Neural crest cell (in vitro differentiated cells): ENCODE measurements around the gene IFITM2. TPM values are rescaled to one million over a fixed set of nuclear protein-coding genes. Genes with fewer than 3 reads are reported as not detected.

Experiments used
- DNase-seq: peaks from one replicate; pipeline ENCODE4 v3.0.0; 2021; ENCODE audit warnings: low read depth, mixed read lengths, low spot score
- H3K27ac Mint-ChIP-seq: one replicate; pipeline ENCODE4 v1.8.0; 2021; ENCODE audit warnings: mild to moderate bottlenecking, mixed read lengths; ENCODE audit not compliant: unreplicated experiment
- H3K27me3 Mint-ChIP-seq: 2 replicates; pipeline ENCODE4 v1.8.0; 2021; ENCODE audit warnings: low read depth, mild to moderate bottlenecking, mixed read lengths
- H3K36me3 Mint-ChIP-seq: 2 replicates; pipeline ENCODE4 v1.8.0; 2021; ENCODE audit warnings: low read depth, mild to moderate bottlenecking, mixed read lengths
- H3K4me1 Mint-ChIP-seq: 2 replicates; pipeline ENCODE4 v1.8.0; 2021; ENCODE audit warnings: mixed read lengths
- H3K4me3 Mint-ChIP-seq: one replicate; pipeline ENCODE4 v1.8.0; 2021; ENCODE audit warnings: mild to moderate bottlenecking, mixed read lengths
- H3K9me3 Mint-ChIP-seq: 2 replicates; pipeline ENCODE4 v1.8.0; 2021; ENCODE audit warnings: mixed read lengths
- CTCF ChIP-seq: fragments of 200-600 bp; sonication (generic); conservative IDR thresholded peaks from 2 replicates; pipeline ENCODE4 v1.5.0; 2021; ENCODE audit warnings: antibody characterized with exemption, mild to moderate bottlenecking
- total RNA-seq: library from RNA; stranded (reverse); gene quantifications from 2 replicates; pipeline ENCODE4 v1.2.1, GENCODE V29; 2021

The IFITM2 gene
- total RNA-seq, 1 donor from 2014 or later = 55.0 TPM

GRCh38 chr11:276219-276618, 31.4 kb upstream of the IFITM2 start:
- H3K27ac Mint-ChIP-seq = no peak overlapping the region
- DNase-seq = no peak
- H3K4me3 Mint-ChIP-seq = no peak overlapping the region
- TF ChIP-seq CTCF = no peak
- no peaks in the 10 kb centered on the region for H3K27me3 Mint-ChIP-seq
- H3K9me3 Mint-ChIP-seq = peaks cover 4% of the 10 kb centered on the region
- peaks cover 14% of the 10 kb centered on the region for H3K4me1 Mint-ChIP-seq
- H3K36me3 Mint-ChIP-seq = peaks cover 4% of the 10 kb centered on the region

GRCh38 chr11:278001-278951, 29.3 kb upstream of the IFITM2 start, which contains the start of gene NLRP6:
Gene NLRP6 (plus strand): TSS chr11:278407. CDS start chr11:278570, 163 bp downstream.
- Mint-ChIP-seq H3K4me3 (no peak within 1 kb of the TSS), H3K4me1 (peaks cover 13% of the 10 kb centered on the region), H3K27me3 (no peaks in the 10 kb centered on the region), H3K36me3 (peaks cover 4% of the 10 kb centered on the region), H3K27ac (no peak within 1 kb of the TSS), H3K9me3 (peaks cover 4% of the 10 kb centered on the region)
- no peak for DNase-seq
- TF ChIP-seq CTCF = no peak

- no peak overlapping the region for H3K27ac Mint-ChIP-seq
- H3K9me3 Mint-ChIP-seq = peaks cover 4% of the 10 kb centered on the region
- no peak for DNase-seq
- H3K36me3 Mint-ChIP-seq = peaks cover 4% of the 10 kb centered on the region
- H3K4me1 Mint-ChIP-seq = peaks cover 13% of the 10 kb centered on the region
- no peak for TF ChIP-seq CTCF
- H3K4me3 Mint-ChIP-seq = no peak overlapping the region
- no peaks in the 10 kb centered on the region for H3K27me3 Mint-ChIP-seq
Measured at GRCh38 chr11:279040-279965, 28.3 kb upstream of the IFITM2 start.

- no peak for TF ChIP-seq CTCF
- peaks cover 4% of the 10 kb centered on the region for H3K36me3 Mint-ChIP-seq
- no peak overlapping the region for H3K27ac Mint-ChIP-seq
- H3K4me3 Mint-ChIP-seq = no peak overlapping the region
- DNase-seq = no peak
- H3K4me1 Mint-ChIP-seq = peaks cover 13% of the 10 kb centered on the region
- no peaks in the 10 kb centered on the region for H3K27me3 Mint-ChIP-seq
- peaks cover 4% of the 10 kb centered on the region for H3K9me3 Mint-ChIP-seq
Measured at GRCh38 chr11:279966-280705, 27.5 kb upstream of the IFITM2 start.
